ENCODE measurements around the gene FBXW5.

Gene FBXW5

GRCh38 chr9:136900556-136900955 lies 44.0 kb downstream of the FBXW5 start:
- no peak for DNase-seq (ENCODE audit: low read depth)
- H3K4me3 ChIP-seq (ENCODE audit: low read depth, low read length): no peak overlapping the region
- no peak for TF ChIP-seq CTCF (IDR thresholded peaks at IDR 0.05; ENCODE audit: insufficient read depth, low read depth, low read length, missing control alignments)

- peak; percentile 12 for TF ChIP-seq CTCF (IDR thresholded peaks at IDR 0.05; ENCODE audit: insufficient read depth, low read depth, low read length, missing control alignments)
- peak; percentile 96 for DNase-seq (ENCODE audit: low read depth)
- no peak overlapping the region for H3K4me3 ChIP-seq (ENCODE audit: low read depth, low read length)
Observed at GRCh38 chr9:136899196-136899595, 45.3 kb downstream of the FBXW5 start.

- DNase-seq (ENCODE audit: low read depth): no peak
- TF ChIP-seq CTCF (IDR thresholded peaks at IDR 0.05; ENCODE audit: insufficient read depth, low read depth, low read length, missing control alignments): no peak
Observed at GRCh38 chr9:136898483-136899100, 45.9 kb downstream of the FBXW5 start.

GRCh38 chr9:136896027-136896426 lies 48.5 kb downstream of the FBXW5 start:
- TF ChIP-seq CTCF (IDR thresholded peaks at IDR 0.05; ENCODE audit: insufficient read depth, low read depth, low read length, missing control alignments): no peak
- no peak for DNase-seq (ENCODE audit: low read depth)
- H3K4me3 ChIP-seq (ENCODE audit: low read depth, low read length): no peak overlapping the region

More at GRCh38 chr9:136898483-136899100, 45.9 kb downstream of the FBXW5 start:
- no peak overlapping the region for H3K4me3 ChIP-seq (ENCODE audit: low read depth, low read length)

GRCh38 chr9:136890661-136891060 lies 53.9 kb downstream of the FBXW5 start:
- no peak for DNase-seq (ENCODE audit: low read depth)
- no peak for TF ChIP-seq CTCF (IDR thresholded peaks at IDR 0.05; ENCODE audit: insufficient read depth, low read depth, low read length, missing control alignments)
- H3K4me3 ChIP-seq (ENCODE audit: low read depth, low read length): no peak overlapping the region

Measured in GM12865 (cell line).